ENCODE measurements around the gene CACNA1S.
A peak's percentile ranks its signal among the peaks of the same experiment; 100 is the strongest.

The CACNA1S gene

DNA sequence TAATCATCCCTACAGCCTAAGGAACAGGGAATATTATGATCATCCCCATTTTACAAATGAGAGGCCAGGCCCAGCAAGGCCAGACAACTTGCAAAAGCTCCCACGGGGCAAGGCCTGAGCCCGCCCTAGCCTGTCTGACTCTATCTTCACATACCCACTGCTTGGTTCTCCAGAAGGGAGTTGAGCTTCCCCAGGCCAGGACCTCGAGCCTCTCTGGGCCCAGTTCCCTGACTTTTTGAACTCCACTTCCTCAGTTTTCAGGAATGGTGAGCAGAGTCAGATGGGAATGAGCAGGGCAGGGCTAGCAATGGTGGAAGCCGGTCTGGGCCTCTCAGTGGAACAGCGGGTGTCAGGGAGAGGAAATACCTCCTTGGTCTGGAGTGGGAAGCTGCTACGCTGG lies 39.3 kb downstream of the CACNA1S start:
- no peaks in the 10 kb centered on the region for H3K36me3 ChIP-seq
- peaks cover 29% of the 10 kb centered on the region for H3K4me1 ChIP-seq
- no peak overlapping the region for H3K4me2 ChIP-seq
- no peak overlapping the region for H3K27ac ChIP-seq
- TF ChIP-seq Cebpa-rat (IDR thresholded peaks at IDR 0.05) = no peak
- H3K27me3 ChIP-seq = no peaks in the 10 kb centered on the region
- no peaks in the 10 kb centered on the region for H4K20me1 ChIP-seq
- H3K9me3 ChIP-seq = no peaks in the 10 kb centered on the region
- H3K4me3 ChIP-seq = no peak overlapping the region
- no peak overlapping the region for H3K9ac ChIP-seq

DNA sequence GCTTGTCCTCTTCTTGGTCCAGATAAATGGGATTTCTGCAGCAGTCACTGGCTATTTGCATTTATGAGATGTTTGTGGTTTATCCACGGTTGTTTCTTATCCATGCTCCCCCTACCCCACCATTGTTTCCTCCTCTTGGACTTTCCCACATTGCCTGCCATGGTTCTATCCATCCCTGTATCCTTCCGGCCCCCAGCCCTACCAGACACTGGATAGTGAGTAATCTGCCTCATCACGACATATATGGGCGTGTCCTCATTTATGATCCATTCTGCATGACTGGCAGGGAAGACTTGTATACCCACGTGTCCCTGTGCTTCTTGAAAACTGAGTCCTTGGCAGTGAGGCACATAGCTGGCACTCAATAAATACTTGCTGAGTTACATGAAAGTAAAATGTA lies 40.1 kb downstream of the CACNA1S start:
- Histone ChIP-seq H3K4me3 (no peak overlapping the region), H3K9ac (no peak overlapping the region), H4K20me1 (no peaks in the 10 kb centered on the region), H3K36me3 (no peaks in the 10 kb centered on the region), H3K9me3 (no peaks in the 10 kb centered on the region), H3K27me3 (no peaks in the 10 kb centered on the region), H3K4me1 (peaks cover 31% of the 10 kb centered on the region), H3K27ac (no peak overlapping the region), H3K4me2 (no peak overlapping the region)
- no peak for TF ChIP-seq Cebpa-rat (IDR thresholded peaks at IDR 0.05)

DNA sequence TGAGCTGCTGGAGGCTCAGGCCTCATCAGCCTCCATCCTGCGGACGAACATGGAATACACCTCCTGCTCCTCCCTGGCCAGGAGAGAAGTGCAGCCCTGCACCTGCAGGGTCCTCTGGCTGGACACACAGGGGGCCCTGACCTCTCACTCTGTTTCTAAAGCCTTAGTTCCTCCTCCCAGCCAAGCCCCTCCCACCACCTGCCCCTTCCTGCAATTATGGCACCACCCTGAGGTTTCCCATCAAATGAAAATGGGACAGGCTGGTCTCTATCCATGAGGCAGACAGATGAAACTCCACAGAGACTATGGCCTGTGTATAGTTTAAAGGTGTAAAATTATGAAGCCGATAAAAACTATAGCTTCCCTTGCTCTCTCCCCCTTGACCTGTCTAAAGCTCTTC lies 42.6 kb downstream of the CACNA1S start:
- peaks cover 47% of the 10 kb centered on the region for H3K4me1 ChIP-seq
- no peak for TF ChIP-seq Cebpa-rat (IDR thresholded peaks at IDR 0.05)
- H3K27ac ChIP-seq = no peak overlapping the region
- no peaks in the 10 kb centered on the region for H3K36me3 ChIP-seq
- H4K20me1 ChIP-seq = no peaks in the 10 kb centered on the region
- no peaks in the 10 kb centered on the region for H3K27me3 ChIP-seq
- peak overlapping the region; percentile 22; the same call in 1 of the 2 replicates for H3K4me2 ChIP-seq
- H3K9ac ChIP-seq = no peak overlapping the region
- no peak overlapping the region for H3K4me3 ChIP-seq
- H3K9me3 ChIP-seq = no peaks in the 10 kb centered on the region

DNA sequence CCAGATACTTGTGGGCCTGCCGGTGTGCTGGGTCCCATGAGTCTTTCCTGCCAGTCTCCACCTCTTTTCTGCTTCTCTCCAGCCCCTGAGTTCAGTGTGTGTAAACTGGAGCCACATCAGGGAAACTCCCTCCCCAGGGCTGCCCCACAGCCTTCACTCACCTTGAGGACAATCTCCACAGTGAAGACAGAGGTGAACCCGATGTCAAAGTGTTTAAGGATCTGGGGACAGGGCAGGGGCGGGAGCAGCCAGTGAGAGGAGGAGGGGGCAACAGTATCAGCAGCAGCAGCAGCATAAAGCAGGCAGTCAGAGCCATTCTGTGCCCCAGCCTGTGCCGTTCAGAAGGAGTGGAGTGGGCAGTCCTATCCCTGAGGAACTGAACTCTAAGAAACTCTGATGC lies 43.2 kb downstream of the CACNA1S start:
- peaks cover 52% of the 10 kb centered on the region for H3K4me1 ChIP-seq
- no peak for TF ChIP-seq Cebpa-rat (IDR thresholded peaks at IDR 0.05)

DNA sequence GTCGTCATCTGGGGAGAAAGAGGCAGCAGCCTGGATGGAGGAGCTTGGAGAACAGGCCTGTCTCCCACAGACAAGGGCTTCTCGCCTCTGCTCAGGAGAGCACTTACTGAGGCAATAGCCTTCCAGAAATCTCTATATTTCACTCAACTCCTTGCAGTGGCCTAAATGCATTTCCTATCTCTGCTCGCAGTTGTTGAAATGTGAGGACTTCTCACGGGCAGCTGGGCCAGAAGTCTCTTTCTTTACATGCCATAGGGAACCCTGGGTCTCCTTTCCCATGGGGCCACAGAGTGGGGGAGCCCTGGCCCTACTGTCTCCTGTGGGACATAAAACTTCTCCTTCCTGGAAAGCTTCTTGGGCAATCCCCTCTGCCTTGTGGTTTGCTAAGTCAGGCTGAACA lies 45.2 kb downstream of the CACNA1S start:
- H3K27ac ChIP-seq = no peak overlapping the region
- TF ChIP-seq Cebpa-rat (IDR thresholded peaks at IDR 0.05) = no peak
- H3K9ac ChIP-seq = peak overlapping the region; percentile 8; the same call in 1 of the 2 replicates
- H3K27me3 ChIP-seq = no peaks in the 10 kb centered on the region
- H4K20me1 ChIP-seq = no peaks in the 10 kb centered on the region
- H3K36me3 ChIP-seq = no peaks in the 10 kb centered on the region
- peaks cover 72% of the 10 kb centered on the region for H3K4me1 ChIP-seq
- H3K9me3 ChIP-seq = no peaks in the 10 kb centered on the region
- peak overlapping the region; percentile 68 for H3K4me2 ChIP-seq
- no peak overlapping the region for H3K4me3 ChIP-seq

More for the DNA sequence above, 43.2 kb downstream of the CACNA1S start:
- H3K27ac ChIP-seq = no peak overlapping the region
- no peak overlapping the region for H3K9ac ChIP-seq
- H3K36me3 ChIP-seq = no peaks in the 10 kb centered on the region
- H3K9me3 ChIP-seq = no peaks in the 10 kb centered on the region
- no peaks in the 10 kb centered on the region for H3K27me3 ChIP-seq
- 0 out of 2 replicates have a peak overlapping the region, but pooled peaks have one; percentile 22 for H3K4me2 ChIP-seq
- no peak overlapping the region for H3K4me3 ChIP-seq
- H4K20me1 ChIP-seq = no peaks in the 10 kb centered on the region

DNA sequence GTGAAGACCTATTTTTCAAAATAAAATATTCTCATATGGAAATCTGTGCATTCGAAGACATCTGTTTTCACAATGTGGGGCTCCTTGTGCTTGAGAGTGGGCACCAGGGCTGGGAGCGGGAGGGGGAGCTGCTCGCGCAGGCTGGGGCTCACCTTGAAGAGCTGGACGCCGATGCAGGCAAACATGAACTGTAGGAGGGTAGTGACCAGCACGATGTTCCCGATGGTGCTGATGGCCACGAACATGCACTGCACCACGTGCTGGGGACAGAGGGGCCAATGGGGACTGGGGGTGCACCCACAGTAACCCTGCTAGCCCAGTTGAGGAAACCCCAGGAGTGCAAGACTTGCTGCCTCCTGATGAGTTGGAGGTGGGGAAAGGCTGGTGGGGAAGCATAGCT lies 46.5 kb downstream of the CACNA1S start:
- peak overlapping the region; percentile 68 for H3K4me2 ChIP-seq
- no peak overlapping the region for H3K4me3 ChIP-seq
- no peaks in the 10 kb centered on the region for H4K20me1 ChIP-seq
- no peaks in the 10 kb centered on the region for H3K9me3 ChIP-seq
- H3K27ac ChIP-seq = no peak overlapping the region
- H3K27me3 ChIP-seq = no peaks in the 10 kb centered on the region
- H3K36me3 ChIP-seq = no peaks in the 10 kb centered on the region
- H3K4me1 ChIP-seq = peaks cover 76% of the 10 kb centered on the region
- H3K9ac ChIP-seq = no peak overlapping the region
- TF ChIP-seq Cebpa-rat (IDR thresholded peaks at IDR 0.05) = no peak

DNA sequence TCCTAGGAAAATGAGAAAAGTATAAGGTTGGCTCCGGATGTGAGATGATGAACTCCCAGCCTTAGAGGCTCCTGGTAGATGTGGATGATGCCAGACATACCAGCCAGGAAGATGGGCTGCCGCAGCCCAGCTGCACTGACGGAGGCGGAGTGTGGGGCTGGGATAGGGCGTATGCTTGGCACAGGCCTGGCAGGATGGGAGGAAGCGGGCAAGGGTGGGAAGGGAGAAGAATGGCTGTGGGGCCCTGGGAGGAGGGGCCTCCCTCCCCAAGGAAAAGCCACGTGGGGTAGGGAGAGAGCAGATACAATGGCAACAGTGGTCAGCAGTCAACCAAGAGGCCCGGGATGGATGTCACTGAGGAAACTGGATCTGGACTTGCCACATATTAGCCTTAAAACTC lies 47.4 kb downstream of the CACNA1S start:
- no peak overlapping the region for H3K27ac ChIP-seq
- H3K4me1 ChIP-seq = peaks cover 85% of the 10 kb centered on the region
- H3K9me3 ChIP-seq = no peaks in the 10 kb centered on the region
- H4K20me1 ChIP-seq = no peaks in the 10 kb centered on the region
- no peak overlapping the region for H3K4me2 ChIP-seq
- no peak for TF ChIP-seq Cebpa-rat (IDR thresholded peaks at IDR 0.05)
- H3K27me3 ChIP-seq = no peaks in the 10 kb centered on the region
- no peak overlapping the region for H3K9ac ChIP-seq
- no peak overlapping the region for H3K4me3 ChIP-seq
- H3K36me3 ChIP-seq = no peaks in the 10 kb centered on the region

DNA sequence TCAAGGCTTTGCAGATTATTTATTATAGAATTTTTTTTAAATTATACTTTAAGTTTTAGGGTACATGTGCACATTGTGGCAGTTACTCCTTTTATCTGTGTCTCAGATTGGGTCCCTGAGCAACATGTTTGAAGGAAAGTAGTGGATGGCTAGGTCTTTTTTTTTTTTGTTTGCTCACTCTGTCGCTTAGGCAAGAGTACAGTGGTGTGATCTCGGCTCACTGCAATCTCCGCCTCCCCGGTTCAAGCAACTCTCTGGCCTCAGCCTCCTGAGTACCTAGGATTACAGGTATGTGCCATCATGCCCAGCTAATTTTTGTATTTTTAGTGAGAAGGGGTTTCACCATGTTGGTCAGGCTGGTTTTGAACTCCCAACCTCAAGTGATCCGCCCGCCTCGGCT lies 49.1 kb downstream of the CACNA1S start:
- H3K36me3 ChIP-seq = no peaks in the 10 kb centered on the region
- no peaks in the 10 kb centered on the region for H3K9me3 ChIP-seq
- H3K4me1 ChIP-seq = peaks cover 89% of the 10 kb centered on the region
- no peak overlapping the region for H3K9ac ChIP-seq
- no peaks in the 10 kb centered on the region for H4K20me1 ChIP-seq
- no peaks in the 10 kb centered on the region for H3K27me3 ChIP-seq
- H3K4me2 ChIP-seq = peak overlapping the region; percentile 70
- no peak for TF ChIP-seq Cebpa-rat (IDR thresholded peaks at IDR 0.05)
- no peak overlapping the region for H3K4me3 ChIP-seq
- H3K27ac ChIP-seq = no peak overlapping the region

DNA sequence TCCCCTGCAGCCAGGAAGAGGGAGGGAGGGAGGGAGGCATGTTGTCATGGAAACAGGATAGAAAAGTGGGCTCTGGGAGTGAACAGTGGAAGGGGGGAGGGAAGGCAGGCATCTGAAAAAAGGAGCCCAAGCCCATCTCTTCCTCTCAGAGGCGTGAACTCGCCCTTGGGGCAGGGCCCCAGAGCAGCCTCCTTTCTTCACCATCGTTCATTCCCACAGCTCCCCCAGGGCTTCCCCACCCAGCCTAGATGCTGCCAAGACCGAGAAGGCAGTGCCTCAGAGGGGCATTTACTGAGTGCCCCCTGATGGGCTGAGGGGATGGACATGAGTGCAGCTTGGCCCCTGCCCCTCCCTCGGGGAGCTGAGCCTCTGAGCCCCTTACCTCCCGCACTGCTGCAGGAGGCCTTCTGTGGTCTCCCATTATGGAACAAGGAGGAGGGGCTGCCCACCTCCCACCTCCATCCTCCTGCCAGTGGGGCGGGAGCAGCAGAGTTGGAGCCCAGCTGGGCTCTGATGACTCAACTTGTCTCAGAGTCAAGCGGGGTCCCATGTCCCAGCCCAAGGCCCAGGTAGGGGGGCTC lies 49.6 kb downstream of the CACNA1S start:
- H3K36me3 ChIP-seq = no peaks in the 10 kb centered on the region
- TF ChIP-seq Cebpa-rat (IDR thresholded peaks at IDR 0.05) = no peak
- no peak overlapping the region; the same call in 1 of the 2 replicates for H3K9ac ChIP-seq
- no peak overlapping the region for H3K4me3 ChIP-seq
- no peak overlapping the region for H3K27ac ChIP-seq
- H3K4me2 ChIP-seq = peak overlapping the region; percentile 70
- H3K27me3 ChIP-seq = no peaks in the 10 kb centered on the region
- H4K20me1 ChIP-seq = no peaks in the 10 kb centered on the region
- peaks cover 89% of the 10 kb centered on the region for H3K4me1 ChIP-seq
- no peaks in the 10 kb centered on the region for H3K9me3 ChIP-seq

DNA sequence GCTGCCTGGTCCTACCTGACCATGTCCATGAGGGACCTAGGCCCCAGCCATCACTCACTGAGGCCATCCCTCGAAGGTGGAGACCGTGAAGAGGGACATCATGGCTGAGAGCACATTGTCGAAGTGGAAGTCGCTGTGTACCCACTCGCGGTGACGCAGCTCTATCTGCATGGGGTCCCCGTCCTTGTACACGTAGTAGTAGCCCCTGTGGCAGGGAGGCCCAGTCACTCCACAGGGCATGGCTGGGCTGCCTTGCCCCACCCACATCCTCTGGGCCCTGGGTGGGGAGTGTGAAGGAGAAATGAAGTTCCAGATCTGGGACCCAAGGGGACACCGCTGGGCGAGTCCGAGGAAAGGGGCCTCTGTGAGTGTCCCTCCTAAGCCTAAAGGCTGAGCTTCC lies 50.3 kb downstream of the CACNA1S start:
- H3K4me2 ChIP-seq = peak overlapping the region; percentile 70
- no peak overlapping the region for H3K9ac ChIP-seq
- H3K9me3 ChIP-seq = no peaks in the 10 kb centered on the region
- no peaks in the 10 kb centered on the region for H4K20me1 ChIP-seq
- H3K4me1 ChIP-seq = peaks cover 89% of the 10 kb centered on the region
- H3K36me3 ChIP-seq = no peaks in the 10 kb centered on the region
- no peaks in the 10 kb centered on the region for H3K27me3 ChIP-seq
- no peak for TF ChIP-seq Cebpa-rat (IDR thresholded peaks at IDR 0.05)
- no peak overlapping the region for H3K4me3 ChIP-seq
- no peak overlapping the region for H3K27ac ChIP-seq

DNA sequence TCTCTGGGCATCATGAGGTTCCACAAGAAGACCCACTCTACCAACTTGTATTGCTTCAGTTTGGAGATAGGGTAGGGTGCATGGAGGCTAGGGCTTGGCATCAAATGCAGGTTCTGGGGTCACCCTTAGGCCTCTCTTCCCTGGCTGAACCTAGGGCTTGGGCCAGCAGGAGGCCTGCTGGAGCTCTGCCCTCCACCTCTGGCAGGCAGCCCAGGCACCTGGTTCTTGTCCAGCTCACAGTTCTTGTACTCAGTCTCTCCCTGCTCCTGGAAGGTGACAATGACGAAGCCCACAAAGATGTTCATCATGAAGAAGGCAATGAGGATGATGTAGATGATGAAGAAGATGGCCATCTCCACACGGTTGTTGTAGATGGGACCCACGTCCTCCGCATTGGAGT lies 51.2 kb downstream of the CACNA1S start:
- Histone ChIP-seq H3K4me1 (peaks cover 89% of the 10 kb centered on the region), H3K9me3 (no peaks in the 10 kb centered on the region), H3K27ac (no peak overlapping the region), H3K4me3 (no peak overlapping the region), H3K9ac (no peak overlapping the region), H3K27me3 (no peaks in the 10 kb centered on the region), H4K20me1 (no peaks in the 10 kb centered on the region), H3K36me3 (no peaks in the 10 kb centered on the region), H3K4me2 (peak overlapping the region; percentile 70)
- no peak for TF ChIP-seq Cebpa-rat (IDR thresholded peaks at IDR 0.05)

All from BLaER1 (cell line).